HG03439 (cell line): Measurements from ENCODE around the gene KRT73.

Experiments
- ATAC-seq: cut with Tn5 transposase; IDR thresholded peaks from one replicate; pipeline ENCODE4 v1.9.1; 2021; ENCODE audit warnings: mild to moderate bottlenecking, moderate library complexity; ENCODE audit not compliant: unreplicated experiment

The KRT73 gene

DNA sequence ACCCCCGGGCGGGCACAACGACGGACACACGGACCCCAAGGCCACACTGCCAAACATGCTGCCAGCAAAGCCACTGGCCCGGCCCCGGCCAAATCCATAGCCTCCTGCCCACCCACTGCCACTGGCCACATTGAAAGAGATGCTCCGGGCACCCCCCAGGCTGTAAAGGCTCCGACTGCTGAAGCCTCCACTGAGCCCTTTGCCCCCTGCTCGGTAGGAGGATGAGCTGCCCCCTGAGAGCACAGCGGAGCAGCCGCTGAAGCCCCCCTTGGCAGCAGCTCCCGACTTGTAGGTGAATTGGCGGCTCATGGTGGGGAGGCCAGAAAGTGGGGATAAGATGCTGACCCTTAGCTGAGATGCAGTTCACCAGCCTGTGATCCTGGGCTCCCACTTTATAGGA, at the start of gene KRT73:
KRT73 (minus strand) TSS at position 344 of the 400 bp plus-strand sequence; CDS start at position 309, 35 bp downstream.
- ATAC-seq = no peak

DNA sequence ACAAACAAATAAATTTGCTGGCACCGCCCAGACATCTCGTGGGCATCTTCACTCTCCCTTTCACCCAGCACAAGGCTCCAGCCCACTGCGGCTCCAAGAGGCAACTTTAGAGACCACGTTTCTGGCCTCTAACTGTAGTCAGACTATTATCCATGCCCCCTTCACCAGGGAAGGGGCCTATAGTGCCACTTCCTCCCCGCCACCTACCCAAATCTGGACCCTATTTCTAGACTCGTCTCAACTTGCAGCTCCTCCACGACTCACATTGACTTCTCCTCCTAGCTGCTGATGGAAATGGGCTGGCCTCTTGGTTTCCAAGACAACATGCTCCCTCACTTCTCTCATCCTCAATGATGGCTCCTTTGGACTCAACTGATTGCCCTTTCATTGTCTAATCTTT, 49.6 kb upstream of the KRT73 start:
- ATAC-seq = no peak

DNA sequence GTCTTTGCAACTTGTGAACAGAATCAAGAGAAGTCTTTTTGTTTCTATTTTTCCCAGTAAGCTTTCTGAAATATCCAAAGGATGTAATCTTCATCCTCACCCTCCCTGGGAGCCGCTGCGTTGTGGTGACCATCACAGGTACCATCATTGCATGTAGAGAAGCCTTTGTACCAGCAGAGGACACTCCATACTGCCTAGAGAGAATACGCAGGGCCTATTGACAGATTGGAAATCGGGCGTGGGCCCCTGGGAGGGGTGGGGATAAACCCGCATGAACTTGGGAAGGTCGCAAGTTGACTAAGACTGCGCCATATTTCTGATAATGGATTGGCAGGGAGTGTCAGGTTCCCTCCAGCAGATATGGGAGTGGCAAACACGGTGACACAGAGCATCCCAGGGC, 49.1 kb upstream of the KRT73 start:
- no peak for ATAC-seq

DNA sequence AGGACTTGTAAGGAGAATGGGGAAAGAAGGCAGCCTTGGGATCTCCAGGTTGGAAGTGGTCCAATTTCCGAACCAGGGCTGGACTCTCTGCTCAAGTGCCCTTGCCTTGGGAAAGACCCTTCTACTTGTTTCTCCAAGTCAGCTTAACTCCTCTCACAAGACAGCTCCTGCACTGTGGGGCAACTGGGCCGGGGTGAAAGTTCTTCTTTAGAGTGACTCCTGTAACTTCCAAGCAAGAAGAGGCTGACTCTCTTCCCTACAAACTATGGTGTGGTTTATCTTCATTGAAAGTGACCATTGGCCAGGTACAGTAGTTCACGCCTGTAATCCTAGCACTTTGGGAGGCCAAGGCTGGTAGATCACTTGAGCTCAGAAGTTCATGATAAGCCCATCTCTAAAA, 48.1 kb upstream of the KRT73 start:
- ATAC-seq = no peak

DNA sequence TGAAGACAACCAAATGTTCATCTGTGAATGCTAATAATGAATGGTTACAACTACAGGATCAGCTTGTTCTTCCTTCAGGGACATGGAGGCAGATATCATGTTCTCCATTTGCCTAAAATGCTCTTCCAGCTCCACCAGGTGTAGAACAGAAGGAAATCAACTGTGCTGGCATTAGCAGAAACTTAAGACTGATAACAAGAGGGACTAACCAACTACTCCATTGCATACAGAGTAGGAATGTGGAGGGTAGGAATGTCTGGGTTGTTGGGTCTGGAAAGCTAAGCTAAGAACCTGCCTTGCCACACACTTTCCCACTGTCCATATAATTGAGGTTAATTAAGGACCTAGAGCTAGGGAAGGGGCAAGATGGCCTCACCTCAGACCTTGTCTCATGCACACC, 45.1 kb upstream of the KRT73 start:
- no peak for ATAC-seq

DNA sequence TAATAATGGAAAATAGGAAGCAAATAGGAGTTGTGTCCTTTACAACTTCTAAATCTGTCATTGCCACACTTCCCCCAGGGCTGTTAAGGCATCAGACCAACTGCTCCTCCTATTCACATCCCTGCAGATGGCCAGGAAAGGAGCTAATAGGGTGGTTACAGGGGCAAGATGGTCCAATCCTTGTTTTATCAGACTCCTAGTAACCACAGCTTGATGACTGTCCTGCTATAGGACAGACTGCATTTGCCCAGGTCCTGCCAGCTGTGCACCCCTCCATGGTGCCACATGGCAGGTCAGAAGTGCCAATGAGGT, 44.5 kb upstream of the KRT73 start:
- no peak for ATAC-seq

DNA sequence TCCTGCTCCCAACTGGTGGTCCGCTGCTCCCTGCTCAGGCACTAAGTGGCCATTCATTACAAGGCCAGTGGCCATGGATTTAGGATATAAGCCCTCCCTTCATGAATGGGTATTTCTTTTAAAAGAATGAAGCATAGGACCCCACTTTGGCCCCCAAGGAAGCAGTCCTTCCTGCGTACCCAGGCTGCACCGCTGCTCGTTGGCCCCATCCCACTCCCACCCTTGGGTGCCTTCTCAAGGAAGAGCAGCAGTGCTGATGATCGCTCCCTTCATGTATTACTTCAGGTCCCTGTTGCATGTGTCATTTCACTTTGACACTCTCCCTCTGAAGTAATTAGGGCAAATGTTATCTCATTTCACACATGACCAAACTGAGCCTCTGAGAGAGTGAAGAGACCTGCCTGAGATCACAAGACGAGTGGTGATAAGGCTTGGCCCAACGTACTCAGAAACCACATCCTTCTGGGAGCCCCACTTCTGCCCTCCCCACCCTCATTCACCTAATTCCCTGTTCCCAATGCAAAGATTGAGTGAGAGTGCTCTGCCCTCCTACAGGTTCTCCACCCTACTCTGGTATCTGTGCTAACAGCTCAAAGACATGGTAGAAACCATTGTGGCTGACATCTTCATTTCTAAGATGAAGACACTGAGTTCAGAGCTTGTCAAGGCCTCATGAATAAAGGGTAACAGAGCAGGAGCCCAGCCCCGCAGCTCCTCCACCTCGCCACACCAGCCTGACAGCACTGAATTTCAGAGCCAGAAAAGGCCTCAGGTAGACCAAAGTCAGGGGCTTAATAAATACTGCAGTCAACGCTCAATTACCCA, 43.9 kb upstream of the KRT73 start:
- no peak for ATAC-seq

DNA sequence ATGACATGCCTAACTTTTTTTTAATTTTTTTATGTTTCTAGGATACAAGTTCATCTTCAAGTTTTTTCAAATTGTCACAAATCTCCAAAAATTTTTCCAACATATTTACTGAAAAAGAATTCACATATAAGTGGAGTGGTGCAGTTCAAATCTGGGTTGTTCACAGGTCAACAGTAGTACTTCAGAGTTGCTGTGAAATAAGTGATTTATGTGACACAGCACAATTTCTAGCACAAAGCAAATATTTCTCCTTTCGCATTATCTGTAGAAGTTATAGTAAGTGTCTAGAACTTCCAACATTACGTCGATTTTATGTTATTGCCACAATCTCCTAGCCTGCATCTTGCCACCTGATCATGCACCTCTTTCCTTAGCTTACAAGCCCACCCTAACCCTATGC, 43.3 kb upstream of the KRT73 start:
- no peak for ATAC-seq

DNA sequence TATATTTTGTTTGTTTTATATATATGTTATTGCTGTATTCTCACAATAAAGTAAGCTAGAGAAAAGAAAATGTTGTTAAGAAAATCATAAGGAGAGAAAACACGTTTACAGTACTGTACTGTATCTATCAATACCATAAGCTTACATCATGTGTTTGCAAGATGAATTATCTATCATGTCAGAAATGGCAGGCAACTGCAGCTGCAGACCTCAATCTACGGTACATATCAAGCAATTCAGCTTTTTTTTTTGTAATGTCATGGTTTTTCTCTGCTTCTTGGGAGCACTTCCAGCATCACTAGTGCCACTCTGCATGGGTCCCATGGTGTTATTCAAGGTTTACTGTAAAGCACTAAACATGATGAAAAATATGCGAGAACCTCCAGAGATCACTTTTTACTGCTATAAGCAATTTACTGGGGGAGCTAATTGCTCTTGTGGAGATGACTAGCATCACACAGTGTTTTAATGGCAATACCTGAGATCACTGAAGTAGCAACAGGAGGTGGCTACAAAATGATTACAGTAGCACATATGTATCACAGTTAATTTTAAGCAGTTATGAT, 42.7 kb upstream of the KRT73 start:
- ATAC-seq = no peak

DNA sequence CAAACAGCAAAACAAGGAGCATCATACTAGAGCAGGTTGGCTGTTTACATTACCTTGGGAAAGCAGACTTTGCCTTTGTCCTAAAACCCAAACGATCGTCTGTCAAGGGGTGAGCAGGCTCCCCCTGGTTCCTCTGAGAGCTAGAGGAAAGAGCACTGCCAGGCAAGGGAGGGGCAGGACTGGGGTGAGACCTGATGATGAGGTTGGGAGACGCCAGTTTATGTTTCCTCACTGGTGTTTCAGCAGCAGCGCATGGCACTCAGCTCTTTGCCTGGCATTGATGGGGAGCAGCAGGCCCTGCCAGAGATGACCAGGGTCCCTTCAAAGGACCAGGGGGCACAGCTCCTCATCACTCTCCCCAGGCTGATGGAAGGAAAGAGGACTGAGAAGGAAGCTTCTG, 41.6 kb upstream of the KRT73 start:
- ATAC-seq = no peak

DNA sequence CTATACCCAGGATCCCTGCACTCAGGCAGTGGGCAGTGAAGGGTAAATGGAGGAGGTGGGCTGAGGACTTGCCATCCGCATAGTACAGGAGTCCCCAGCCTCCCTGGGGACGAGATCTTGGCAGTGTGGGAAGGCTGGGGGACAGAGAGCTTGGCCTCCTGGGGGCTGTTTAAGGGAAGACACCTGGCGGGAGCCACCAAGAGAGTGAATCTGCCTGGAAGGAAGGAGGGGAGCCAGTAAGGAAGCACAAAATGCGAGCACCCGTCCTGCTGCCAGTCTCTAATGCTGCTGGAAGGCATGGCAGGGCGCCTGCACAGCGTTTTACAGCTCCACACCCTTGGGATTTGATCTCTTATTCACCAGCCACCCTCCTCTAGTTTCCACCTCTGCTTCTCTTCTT, 41.0 kb upstream of the KRT73 start:
- ATAC-seq = no peak

DNA sequence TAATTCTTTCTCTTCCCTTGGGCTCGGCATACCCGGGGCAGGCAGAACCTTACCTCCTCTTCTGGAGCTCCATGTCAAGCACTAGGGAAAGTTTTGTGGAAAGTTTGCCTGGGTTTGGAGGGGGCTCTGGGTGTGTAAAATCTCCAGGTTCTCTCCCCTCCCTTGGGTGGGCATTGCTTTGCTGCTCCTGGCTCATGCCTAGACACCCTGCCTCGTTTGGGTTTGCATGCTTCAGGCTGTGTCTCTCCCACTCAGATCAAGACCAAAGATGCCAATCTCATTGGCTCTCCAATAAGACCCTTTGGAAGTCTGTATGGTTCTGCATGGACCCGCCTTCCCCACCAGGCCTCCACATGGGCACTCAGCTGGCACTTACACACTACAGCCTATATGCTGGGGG, 39.8 kb upstream of the KRT73 start:
- no peak for ATAC-seq

DNA sequence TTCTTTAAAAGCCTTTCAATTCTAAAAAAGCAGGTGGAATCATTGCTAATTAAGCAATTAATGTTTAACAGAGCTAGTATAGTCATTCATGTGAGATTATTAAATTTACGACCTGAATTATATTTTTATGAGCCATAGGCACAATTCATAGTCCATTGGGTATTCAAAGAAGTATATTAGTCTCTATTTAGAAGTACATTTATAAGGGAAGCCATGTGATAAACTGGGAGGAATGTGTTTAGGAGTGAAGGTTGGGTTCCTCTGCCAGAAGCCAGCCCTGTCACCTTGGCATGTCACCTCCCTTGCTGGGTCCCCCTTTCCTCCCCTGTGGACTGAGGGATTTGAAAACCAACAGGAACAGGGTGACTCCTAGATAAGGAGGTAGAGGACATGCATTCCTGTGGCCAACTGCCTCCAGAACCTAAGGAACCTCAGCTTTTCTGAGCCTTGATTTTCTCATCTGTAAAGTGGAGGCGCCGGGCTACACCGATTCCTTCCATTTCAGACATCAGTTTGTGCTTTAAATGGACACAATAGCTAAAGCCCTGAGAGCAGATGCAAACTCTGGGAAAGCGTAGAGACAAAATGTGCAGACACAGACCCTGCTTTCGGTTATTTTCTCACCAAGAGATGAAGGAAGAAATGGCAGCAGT, 39.0 kb upstream of the KRT73 start:
- ATAC-seq = no peak

DNA sequence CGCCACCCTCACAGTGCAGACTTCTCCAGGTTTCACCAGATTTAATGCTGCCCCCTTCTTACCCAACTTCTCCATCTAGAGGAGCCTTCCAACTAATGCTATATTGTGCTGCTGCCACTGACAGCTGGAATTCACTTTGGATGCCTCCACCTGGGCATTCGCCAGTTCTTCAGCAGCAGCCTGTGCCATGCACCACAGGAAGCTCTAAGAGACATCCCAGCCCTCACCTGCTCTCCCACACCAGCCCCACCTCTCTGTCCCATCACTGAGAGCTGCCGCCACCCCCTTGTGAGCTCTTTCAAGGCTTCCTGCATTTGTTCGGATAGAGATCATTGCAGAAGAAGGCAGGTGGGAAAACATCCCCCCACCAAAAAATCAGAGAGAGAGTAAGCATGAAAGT, 38.3 kb upstream of the KRT73 start:
- ATAC-seq = no peak

DNA sequence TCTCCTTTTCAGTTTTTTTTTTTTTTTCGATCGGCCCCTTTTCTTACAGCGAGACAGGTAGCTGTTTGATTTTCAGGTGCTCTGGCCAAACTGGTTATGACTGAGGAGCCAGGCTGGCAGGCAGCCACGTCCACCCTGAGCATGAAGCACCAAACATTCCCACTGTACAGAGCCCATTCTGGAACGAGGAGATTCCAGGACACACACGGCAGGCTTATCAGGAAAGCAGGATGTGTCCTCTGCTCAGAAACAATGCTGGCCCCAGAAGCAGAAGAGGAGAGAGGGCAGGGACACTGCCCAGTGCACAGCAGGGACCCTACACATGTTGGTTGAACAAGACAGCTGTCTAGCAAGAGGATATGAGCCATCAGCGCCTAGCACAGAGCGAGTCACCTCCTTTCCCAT, 37.4 kb upstream of the KRT73 start:
- no peak for ATAC-seq

DNA sequence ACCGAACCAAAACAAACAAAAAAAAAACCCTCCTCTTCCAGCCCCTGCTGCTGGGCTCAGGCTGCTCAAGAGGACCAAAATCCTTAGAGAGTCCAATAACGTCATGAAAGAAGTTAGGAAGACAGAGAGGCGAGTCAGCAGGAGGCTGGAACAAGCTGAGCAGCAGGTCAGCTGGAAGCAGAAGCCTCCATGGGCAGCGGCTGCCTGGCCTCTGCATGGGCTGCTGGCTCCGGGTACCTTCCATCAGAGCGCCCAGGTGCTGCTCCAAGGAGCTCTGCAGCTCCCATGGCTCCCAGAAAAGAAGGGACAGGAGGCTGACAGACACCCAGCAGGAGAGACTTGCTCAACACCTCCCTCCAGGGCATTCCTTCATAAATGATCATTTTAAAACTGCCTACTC, 36.9 kb upstream of the KRT73 start:
- no peak for ATAC-seq

DNA sequence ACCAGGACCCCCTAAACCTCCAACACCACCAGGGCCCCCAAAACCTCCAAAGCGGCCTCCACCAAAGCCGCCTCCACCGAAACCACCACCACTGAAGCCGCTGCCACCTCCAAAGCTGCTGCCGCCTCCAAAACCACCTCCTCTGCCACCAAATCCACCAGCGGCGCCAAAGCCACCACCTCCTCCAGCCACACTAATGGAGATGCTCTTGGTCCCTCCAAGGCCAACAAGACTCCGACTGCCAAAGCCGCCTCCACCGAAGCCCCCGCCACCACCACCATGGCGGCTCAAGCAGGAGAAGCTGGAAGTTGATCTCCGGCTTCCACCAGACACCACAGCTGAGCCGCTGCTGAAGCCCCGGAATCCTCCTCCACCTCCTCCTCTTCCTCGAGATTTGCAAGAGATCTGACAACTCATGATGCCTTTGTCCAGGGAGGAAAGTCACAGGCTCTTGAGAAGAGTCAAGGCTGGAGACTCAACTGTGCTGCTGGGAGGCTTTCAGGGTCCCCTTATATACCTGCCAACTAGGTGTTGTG, 33.4 kb upstream of the KRT73 start, which contains the start of gene KRT2:
KRT2 (minus strand) TSS at position 486 of the 536 bp plus-strand sequence; CDS start at position 417, 69 bp downstream.
- no peak for ATAC-seq

DNA sequence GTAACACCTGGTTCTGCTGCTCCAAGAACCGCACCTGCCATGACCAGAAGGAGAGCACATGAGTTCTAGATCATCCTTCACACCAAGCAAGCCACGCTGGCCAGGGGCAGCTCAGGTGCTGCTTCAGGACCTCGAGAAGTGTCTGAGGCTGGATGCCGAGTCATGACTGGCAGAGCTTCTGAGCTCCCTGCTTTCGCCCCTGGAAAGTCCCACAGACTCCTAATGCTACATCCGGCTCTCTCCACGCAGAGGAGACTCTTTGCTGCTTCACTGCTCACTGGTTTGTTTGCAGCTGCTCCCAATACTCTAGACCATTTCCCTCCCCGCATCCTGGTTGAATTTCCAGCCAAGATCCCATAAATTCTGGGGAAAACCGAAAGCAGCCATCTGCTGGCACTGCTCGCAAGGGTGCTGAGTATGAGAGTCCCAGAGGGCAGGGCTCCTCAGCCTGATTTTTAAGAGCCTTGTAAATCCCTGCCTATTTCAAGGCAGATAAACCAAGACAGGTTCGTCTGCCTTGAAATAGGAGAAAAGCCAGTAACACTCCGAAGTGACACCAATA, 32.2 kb upstream of the KRT73 start:
- ATAC-seq = no peak

DNA sequence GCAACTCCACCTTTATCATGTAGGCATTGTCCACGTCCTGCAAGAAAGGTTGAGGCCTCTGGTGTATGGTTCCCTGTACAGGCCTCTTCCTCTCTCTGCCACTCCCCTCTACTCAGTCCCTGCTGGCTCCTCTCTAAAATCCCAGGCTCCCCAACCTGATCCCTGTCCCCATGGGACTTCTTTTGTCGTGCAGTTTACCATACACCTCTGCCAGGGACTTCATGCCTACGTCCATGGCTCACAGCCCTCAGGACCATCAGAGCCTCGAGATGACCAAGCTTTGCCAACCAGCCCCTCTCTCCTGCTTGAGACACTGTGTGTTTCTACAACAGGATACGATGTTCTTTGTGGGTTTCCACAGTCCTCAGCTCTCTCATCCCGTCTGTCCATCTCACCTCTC, 30.7 kb upstream of the KRT73 start:
- no peak for ATAC-seq

DNA sequence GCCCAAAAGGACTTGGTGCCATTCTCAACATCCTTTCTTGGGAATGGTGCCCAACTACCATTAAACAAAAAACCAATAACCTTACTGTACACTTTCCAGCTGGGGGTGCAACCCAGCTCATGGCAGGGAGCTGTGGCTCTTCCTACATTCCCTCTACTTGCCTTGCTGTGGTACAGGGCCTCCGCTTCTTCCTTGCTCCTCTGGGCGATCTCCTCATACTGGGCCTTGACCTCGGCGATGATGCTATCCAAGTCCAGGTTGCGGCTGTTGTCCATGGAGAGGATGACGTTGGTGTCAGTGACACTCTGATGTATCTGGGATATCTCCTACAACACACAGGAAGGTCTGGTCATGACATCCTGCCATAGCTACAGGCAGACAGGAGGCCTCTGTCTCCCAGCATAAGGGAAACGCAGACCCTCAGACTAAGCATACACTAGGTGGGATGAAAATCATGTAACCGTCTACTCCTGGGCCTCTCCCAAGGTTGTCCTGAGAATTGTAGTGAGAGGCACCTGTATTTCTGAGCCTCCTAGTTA, 29.7 kb upstream of the KRT73 start:
- no peak for ATAC-seq

DNA sequence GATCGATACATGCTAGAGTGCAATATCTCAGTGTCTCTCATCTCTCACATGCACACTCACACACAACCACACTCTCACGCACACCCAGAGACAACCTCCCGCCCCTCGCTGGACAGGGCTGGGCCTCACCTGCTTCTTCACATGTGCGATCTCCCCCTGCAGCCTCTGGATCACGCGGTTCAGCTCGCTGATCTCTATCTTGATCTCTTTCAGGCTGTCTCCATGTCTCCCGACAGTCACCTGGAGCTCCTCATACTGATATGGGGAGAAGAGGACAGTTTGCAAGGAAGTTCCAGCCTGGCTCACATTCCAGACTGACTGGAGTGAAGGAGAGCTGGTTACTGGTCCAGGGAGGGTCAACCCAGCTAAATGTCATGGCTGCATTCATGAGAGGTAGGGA, 29.2 kb upstream of the KRT73 start:
- ATAC-seq = no peak
